ENCODE results near the gene NBPF3. TPM values are rescaled to one million over a fixed set of nuclear protein-coding genes. Genes with fewer than 3 reads are reported as not detected.

Gene NBPF3
- total RNA-seq, 1 donor from 2014 or later: 22.0 TPM

DNA sequence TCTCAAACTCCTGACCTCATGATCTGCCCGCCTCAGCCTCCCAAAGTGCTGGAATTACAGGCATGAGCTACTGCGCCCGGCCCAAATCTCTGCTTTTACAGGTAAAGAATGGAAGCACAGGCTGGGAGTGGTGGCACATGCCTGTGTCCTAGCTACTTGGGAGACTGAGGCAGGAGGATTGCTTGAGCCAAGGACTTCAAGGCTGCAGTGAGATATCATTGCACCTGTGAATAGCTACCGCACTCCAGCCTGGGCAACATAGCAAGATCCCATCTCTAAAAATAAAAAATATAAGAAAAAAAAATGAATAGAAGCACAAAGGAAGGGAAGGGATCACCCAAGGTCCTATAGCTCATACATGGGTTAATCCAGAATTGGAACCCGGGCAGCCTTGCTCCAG lies 84.3 kb downstream of the NBPF3 start:
- Mint-ChIP-seq H3K27me3 (ENCODE audit: insufficient read depth, low read depth) (no peaks in the 10 kb centered on the region), H3K4me1 (peaks cover 30% of the 10 kb centered on the region), H3K9me3 (no peaks in the 10 kb centered on the region), H3K27ac (peak overlapping the region; percentile 85), H3K36me3 (no peaks in the 10 kb centered on the region), H3K4me3 (no peak overlapping the region)
- no peak for DNase-seq (ENCODE audit: low spot score)
- H3K4me2 ChIP-seq: no peak overlapping the region
- no peaks in the 10 kb centered on the region for H3K27me3 ChIP-seq
- no peak overlapping the region for H2AFZ ChIP-seq (replicated peaks)
- H3K4me1 ChIP-seq: peaks cover 19% of the 10 kb centered on the region
- no peaks in the 10 kb centered on the region for H3K9me3 ChIP-seq (ENCODE audit: low read depth)
- H3F3A ChIP-seq (ENCODE audit: low read depth): peaks cover 13% of the 10 kb centered on the region
- no peaks in the 10 kb centered on the region for H3K36me3 ChIP-seq
- no peak overlapping the region for H3K4me3 ChIP-seq
- peaks cover 93% of the 10 kb centered on the region for H3K79me2 ChIP-seq (ENCODE audit: low read depth)
- no peak overlapping the region for H3K27ac ChIP-seq
- no peak overlapping the region for H3K9ac ChIP-seq
- H4K20me1 ChIP-seq (ENCODE audit: low read depth): peaks cover 72% of the 10 kb centered on the region
- TF ChIP-seq, protein P1, sequence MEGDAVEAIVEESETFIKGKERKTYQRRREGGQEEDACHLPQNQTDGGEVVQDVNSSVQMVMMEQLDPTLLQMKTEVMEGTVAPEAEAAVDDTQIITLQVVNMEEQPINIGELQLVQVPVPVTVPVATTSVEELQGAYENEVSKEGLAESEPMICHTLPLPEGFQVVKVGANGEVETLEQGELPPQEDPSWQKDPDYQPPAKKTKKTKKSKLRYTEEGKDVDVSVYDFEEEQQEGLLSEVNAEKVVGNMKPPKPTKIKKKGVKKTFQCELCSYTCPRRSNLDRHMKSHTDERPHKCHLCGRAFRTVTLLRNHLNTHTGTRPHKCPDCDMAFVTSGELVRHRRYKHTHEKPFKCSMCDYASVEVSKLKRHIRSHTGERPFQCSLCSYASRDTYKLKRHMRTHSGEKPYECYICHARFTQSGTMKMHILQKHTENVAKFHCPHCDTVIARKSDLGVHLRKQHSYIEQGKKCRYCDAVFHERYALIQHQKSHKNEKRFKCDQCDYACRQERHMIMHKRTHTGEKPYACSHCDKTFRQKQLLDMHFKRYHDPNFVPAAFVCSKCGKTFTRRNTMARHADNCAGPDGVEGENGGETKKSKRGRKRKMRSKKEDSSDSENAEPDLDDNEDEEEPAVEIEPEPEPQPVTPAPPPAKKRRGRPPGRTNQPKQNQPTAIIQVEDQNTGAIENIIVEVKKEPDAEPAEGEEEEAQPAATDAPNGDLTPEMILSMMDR (IDR thresholded peaks at IDR 0.05): no peak
- no peak for TF ChIP-seq EZH2phosphoT487 (IDR thresholded peaks at IDR 0.05)
- no peak for TF ChIP-seq EZH2 (IDR thresholded peaks at IDR 0.05)

DNA sequence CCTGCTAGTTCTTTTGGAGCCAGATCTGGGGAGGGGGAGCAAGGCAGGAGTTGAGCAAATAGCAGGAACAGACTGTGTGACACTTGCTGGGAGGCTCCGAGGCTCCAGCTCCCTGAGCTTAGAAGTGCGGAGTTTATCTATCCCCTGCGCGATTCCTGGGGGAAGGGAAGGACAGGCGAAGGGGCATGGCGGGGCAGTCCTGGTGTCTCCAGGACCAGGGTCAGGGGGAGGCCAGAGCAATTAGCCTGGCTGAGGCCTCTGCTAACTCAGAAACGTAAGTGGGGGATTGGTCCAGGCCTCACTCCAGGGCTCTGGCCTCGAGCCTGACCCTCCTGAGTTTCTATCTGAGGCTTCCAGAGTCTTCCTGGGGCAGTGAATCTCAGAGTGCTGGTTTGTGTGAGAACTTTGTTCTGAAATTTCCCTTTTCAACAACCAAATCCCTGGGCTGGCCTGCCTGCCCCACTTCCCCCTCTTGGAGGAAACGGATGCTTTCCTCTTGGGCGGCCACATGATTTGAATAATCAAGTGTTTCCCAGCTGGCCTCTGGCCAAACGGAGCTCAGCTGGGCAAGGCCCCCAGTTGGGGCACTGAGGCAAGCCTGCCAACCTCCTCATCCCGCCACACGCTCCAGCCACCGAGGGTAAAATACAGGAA lies 84.9 kb downstream of the NBPF3 start:
- Histone ChIP-seq H3K9me3 (ENCODE audit: low read depth) (no peaks in the 10 kb centered on the region), H2AFZ (replicated peaks) (no peak overlapping the region), H3F3A (ENCODE audit: low read depth) (peaks cover 18% of the 10 kb centered on the region), H3K79me2 (ENCODE audit: low read depth) (peaks cover 93% of the 10 kb centered on the region), H3K4me3 (no peak overlapping the region), H3K27me3 (no peaks in the 10 kb centered on the region), H3K36me3 (no peaks in the 10 kb centered on the region), H3K27ac (peak overlapping the region; percentile 74), H4K20me1 (ENCODE audit: low read depth) (peaks cover 71% of the 10 kb centered on the region), H3K9ac (no peak overlapping the region), H3K4me1 (peaks cover 21% of the 10 kb centered on the region), H3K4me2 (no peak overlapping the region)
- H3K27me3 Mint-ChIP-seq (ENCODE audit: insufficient read depth, low read depth): no peaks in the 10 kb centered on the region
- no peak overlapping the region for H3K4me3 Mint-ChIP-seq
- no peaks in the 10 kb centered on the region for H3K9me3 Mint-ChIP-seq
- peak; percentile 33 for DNase-seq (ENCODE audit: low spot score)
- H3K36me3 Mint-ChIP-seq: no peaks in the 10 kb centered on the region
- peak overlapping the region; percentile 85 for H3K27ac Mint-ChIP-seq
- peaks cover 31% of the 10 kb centered on the region for H3K4me1 Mint-ChIP-seq
- no peak for TF ChIP-seq EZH2phosphoT487 (IDR thresholded peaks at IDR 0.05)
- no peak for TF ChIP-seq EZH2 (IDR thresholded peaks at IDR 0.05)
- TF ChIP-seq, protein P1 (IDR thresholded peaks at IDR 0.05): no peak

DNA sequence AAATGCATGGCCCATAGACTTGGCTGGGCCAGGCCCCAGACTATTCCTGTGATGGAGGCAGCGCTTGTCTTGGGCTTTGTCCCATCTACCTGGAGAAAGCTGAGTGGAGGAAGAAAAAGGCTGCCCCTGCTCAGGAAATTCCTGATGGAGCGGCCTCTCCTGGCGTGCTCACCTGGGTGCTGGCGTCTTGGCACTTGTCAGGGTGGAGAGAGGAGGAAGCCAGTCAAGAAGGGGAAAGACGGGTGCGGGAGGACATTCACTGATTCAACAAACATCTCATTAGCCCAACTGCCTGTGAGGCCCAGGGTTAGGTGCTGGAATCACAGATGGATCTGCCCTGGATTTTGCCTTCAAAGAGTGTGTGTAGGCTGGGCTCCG lies 85.4 kb downstream of the NBPF3 start:
- no peak overlapping the region for H3K4me3 Mint-ChIP-seq
- H3K4me1 ChIP-seq: peaks cover 26% of the 10 kb centered on the region
- peaks cover 71% of the 10 kb centered on the region for H4K20me1 ChIP-seq (ENCODE audit: low read depth)
- no peak overlapping the region for H3K4me2 ChIP-seq
- H3K27me3 ChIP-seq: no peaks in the 10 kb centered on the region
- no peaks in the 10 kb centered on the region for H3K9me3 Mint-ChIP-seq
- no peak overlapping the region for H2AFZ ChIP-seq (replicated peaks)
- peak overlapping the region; percentile 39 for H3K27ac Mint-ChIP-seq
- no peaks in the 10 kb centered on the region for H3K36me3 ChIP-seq
- H3K9me3 ChIP-seq (ENCODE audit: low read depth): no peaks in the 10 kb centered on the region
- no peaks in the 10 kb centered on the region for H3K36me3 Mint-ChIP-seq
- peaks cover 36% of the 10 kb centered on the region for H3K4me1 Mint-ChIP-seq
- no peak overlapping the region for H3K4me3 ChIP-seq
- no peaks in the 10 kb centered on the region for H3K27me3 Mint-ChIP-seq (ENCODE audit: insufficient read depth, low read depth)
- H3K79me2 ChIP-seq (ENCODE audit: low read depth): peaks cover 94% of the 10 kb centered on the region
- TF ChIP-seq EZH2 (IDR thresholded peaks at IDR 0.05) (no peak), EZH2phosphoT487 (IDR thresholded peaks at IDR 0.05) (no peak)
- TF ChIP-seq, protein P1 (IDR thresholded peaks at IDR 0.05): no peak
- DNase-seq (ENCODE audit: low spot score): no peak
- peak overlapping the region; percentile 74 for H3K27ac ChIP-seq
- no peak overlapping the region for H3K9ac ChIP-seq
- H3F3A ChIP-seq (ENCODE audit: low read depth): peaks cover 23% of the 10 kb centered on the region

Data from neural progenitor cell (in vitro differentiated cells).